Testis (tissue), 3 donors: ENCODE results near the gene CDKAL1. TPM values are rescaled to one million over a fixed set of nuclear protein-coding genes. Genes with fewer than 3 reads are reported as not detected.

ENCODE experiments used
- DNase-seq: peaks from one replicate; pipeline ENCODE4 v3.0.0-alpha.2; 2019
- H3K27ac ChIP-seq, 2 donors: fragments of 200-600 bp; sonication (generic); one replicate each; pipeline ENCODE4 v1.5.1; 2019
- H3K27me3 ChIP-seq: fragments of 200-600 bp; sonication (generic); one replicate; pipeline ENCODE4 v1.5.1; 2019
- H3K36me3 ChIP-seq: fragments of 200-600 bp; sonication (generic); one replicate; pipeline ENCODE4 v1.5.1; 2017; ENCODE audit warnings: low read depth; ENCODE audit errors: missing control alignments
- H3K4me1 ChIP-seq: fragments of 200-600 bp; sonication (generic); one replicate; pipeline ENCODE4 v1.5.1; 2019
- H3K4me3 ChIP-seq, 2 donors: fragments of 200-600 bp; sonication (generic); one replicate each; pipeline ENCODE4 v1.5.1; 2017 to 2019
- H3K9me3 ChIP-seq: fragments of 200-600 bp; sonication (generic); one replicate; pipeline ENCODE4 v1.5.1; 2017
- POLR2A ChIP-seq: fragments of 450-650 bp; IDR thresholded peaks from one replicate; pipeline ENCODE4 v1.6.1; 2017; ENCODE audit warnings: antibody characterized with exemption, mild to moderate bottlenecking, moderate library complexity
- WGBS, 2 donors: methylation state at CpG; one replicate each; pipeline ENCODE4 v1.1.5; 2018; 5-methylcytosine and 5-hydroxymethylcytosine counted together
- intact Hi-C: fragments of 100-400 bp; cut with DNase I; formaldehyde crosslinking; loops from one replicate; pipeline ENCODE4 v1.15.1; 2023; ENCODE audit warnings: low total_unique reads
- polyA plus RNA-seq: library from polyadenylated mRNA; stranded (reverse); fragments of 350-450 nt; fragmentation: Illumina TruSeq; extraction: RNeasy Lipid Tissue Mini Kit (QIAGEN cat#74804); gene quantifications from one replicate; pipeline ENCODE4 v1.2.3, GENCODE V29; 2014; ENCODE audit warnings: low read depth, low replicate concordance; ENCODE audit not compliant: insufficient read depth
- total RNA-seq, 2 donors: library from RNA; depleted of rRNA; stranded (reverse); fragments of >200 nt; gene quantifications; one replicate each; pipeline ENCODE4 v1.2.3, GENCODE V29; 2016
- TF ChIP-seq, protein P1 (sequence below), 3 experiments: fragments of 450-650 bp in 2 of 3; fragments of 200-600 bp in 1 of 3; sonication (generic) in 1 of 3; IDR thresholded peaks; one replicate each; pipeline ENCODE4 v1.5.1; 2016 to 2019; ENCODE audit warnings: antibody characterized with exemption in 3 of 3, mild to moderate bottlenecking in 2 of 3, moderate library complexity in 1 of 3

CDKAL1 gene
- total and polyA plus RNA-seq, 3 donors from 2014 or later: 11.1 to 18.5 (median 16.1) TPM

DNA sequence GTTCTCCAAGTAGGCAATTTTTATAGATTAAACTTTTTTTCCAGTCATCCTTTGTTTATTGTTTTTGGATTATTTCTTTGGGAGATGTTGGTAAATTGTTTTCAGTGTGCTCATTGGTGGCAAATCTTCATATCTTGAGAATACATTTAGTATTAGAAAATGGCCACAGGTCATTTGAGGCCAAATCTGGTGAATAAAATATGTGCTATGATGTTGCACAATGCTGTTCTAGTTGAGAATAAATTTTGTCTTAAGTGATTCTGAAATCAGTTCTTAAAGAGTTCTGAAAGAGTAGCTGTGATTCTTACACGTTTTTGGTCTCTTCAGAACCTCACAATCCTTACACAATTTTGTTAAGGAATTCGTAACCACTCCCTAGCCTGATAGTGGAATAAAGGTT is 20.1 kb downstream of the CDKAL1 start:
- Histone ChIP-seq H3K36me3 (no peaks in the 10 kb centered on the region), H3K27me3 (no peaks in the 10 kb centered on the region), H3K4me1 (no peaks in the 10 kb centered on the region), H3K9me3 (no peaks in the 10 kb centered on the region), H3K27ac (no peak overlapping the region), H3K4me3 (no peak overlapping the region)
- TF ChIP-seq, protein P1, sequence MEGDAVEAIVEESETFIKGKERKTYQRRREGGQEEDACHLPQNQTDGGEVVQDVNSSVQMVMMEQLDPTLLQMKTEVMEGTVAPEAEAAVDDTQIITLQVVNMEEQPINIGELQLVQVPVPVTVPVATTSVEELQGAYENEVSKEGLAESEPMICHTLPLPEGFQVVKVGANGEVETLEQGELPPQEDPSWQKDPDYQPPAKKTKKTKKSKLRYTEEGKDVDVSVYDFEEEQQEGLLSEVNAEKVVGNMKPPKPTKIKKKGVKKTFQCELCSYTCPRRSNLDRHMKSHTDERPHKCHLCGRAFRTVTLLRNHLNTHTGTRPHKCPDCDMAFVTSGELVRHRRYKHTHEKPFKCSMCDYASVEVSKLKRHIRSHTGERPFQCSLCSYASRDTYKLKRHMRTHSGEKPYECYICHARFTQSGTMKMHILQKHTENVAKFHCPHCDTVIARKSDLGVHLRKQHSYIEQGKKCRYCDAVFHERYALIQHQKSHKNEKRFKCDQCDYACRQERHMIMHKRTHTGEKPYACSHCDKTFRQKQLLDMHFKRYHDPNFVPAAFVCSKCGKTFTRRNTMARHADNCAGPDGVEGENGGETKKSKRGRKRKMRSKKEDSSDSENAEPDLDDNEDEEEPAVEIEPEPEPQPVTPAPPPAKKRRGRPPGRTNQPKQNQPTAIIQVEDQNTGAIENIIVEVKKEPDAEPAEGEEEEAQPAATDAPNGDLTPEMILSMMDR (IDR thresholded peaks at IDR 0.05): no peak
- no peak for TF ChIP-seq POLR2A
- WGBS, 2 donors: 85% methylated on average over 2 of the region's 2 CpGs
- intact Hi-C loops: no loop called here
- no peak for DNase-seq

DNA sequence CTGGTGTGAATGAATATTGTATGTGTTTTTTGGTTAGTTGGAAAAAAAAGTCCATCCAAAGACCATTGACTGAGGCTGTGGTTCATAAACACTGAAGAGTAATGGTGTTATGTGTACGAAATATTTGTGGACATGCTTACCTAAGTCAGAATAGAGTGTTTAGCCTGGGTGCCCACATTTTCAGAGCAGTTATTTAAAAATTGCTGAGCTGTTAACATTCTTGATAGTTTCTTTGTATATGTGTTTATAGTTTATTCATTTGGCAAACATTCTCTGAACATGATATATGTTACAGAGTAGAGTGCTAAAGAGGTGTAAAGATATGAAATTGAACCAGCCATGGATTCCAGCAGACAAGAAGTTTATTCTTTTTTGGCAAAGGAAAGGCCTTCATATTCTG is 20.6 kb downstream of the CDKAL1 start:
- 91 to 93% methylated on average over 1 of the region's 1 CpG for WGBS, 2 donors
- no peak overlapping the region for H3K27ac ChIP-seq
- H3K9me3 ChIP-seq: no peaks in the 10 kb centered on the region
- DNase-seq: no peak
- H3K36me3 ChIP-seq: no peaks in the 10 kb centered on the region
- H3K27me3 ChIP-seq: no peaks in the 10 kb centered on the region
- H3K4me1 ChIP-seq: no peaks in the 10 kb centered on the region
- intact Hi-C loops: no loop called here
- TF ChIP-seq POLR2A: no peak
- TF ChIP-seq, protein P1 (IDR thresholded peaks at IDR 0.05): no peak
- no peak overlapping the region for H3K4me3 ChIP-seq

DNA sequence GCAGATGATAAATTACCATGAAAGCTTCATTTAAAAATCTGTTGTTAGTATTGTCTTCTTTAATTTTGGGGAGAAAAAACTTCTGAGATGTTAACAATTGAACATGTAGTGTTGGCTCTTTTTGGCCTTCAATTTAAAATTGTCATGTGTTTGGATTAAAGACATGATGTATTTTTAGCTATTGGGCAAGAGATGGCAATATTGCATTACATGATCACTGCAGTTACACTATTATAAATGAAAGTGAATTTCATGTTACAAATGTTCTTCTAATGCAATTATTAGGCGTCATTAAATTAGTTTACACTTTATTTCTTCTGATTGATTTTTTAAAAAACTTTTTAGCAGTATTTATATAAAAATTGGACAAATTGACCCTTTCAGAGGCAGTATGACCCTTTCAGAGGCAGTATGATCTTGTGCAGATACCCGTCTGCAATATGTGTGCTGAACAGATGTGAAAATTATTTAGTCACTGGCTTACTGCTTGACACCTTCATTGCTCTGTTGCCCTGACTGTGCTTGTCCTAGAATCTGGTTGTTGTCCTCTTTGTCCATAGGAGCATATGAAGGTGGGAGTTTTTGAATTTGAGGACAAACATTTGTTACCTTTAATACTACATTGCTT is 25.8 kb downstream of the CDKAL1 start:
- Histone ChIP-seq H3K4me3 (no peak overlapping the region), H3K4me1 (no peaks in the 10 kb centered on the region), H3K27ac (no peak overlapping the region), H3K9me3 (no peaks in the 10 kb centered on the region), H3K36me3 (no peaks in the 10 kb centered on the region), H3K27me3 (no peaks in the 10 kb centered on the region)
- no peak for DNase-seq
- TF ChIP-seq, protein P1 (IDR thresholded peaks at IDR 0.05): no peak
- WGBS, 2 donors: 77 to 81% methylated on average over 2 of the region's 2 CpGs
- intact Hi-C loops: no loop called here

DNA sequence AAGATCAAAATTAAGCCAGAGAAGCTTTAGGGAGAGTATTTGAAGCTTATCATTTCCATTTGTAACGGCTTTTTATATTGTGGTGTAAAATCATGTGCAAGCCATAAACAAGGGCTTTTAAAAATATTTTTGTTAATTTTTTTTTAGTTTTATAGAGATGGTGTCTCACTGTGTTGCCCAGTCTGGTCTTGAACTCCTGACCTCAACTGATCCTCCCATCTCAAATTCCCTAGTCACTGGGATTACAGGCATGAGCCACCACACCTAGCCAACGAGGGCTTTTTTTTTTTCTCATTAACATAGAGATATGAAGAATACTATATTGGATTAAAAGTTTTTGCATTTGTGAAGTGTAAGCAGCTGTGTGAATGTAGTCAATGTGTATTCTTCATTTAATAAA is 29.1 kb downstream of the CDKAL1 start:
- intact Hi-C loops: no loop called here
- 87 to 93% methylated on average over 2 of the region's 2 CpGs for WGBS, 2 donors
- no peaks in the 10 kb centered on the region for H3K4me1 ChIP-seq
- H3K9me3 ChIP-seq: no peaks in the 10 kb centered on the region
- H3K27ac ChIP-seq: no peak overlapping the region
- no peaks in the 10 kb centered on the region for H3K27me3 ChIP-seq
- no peak for DNase-seq
- no peak overlapping the region for H3K4me3 ChIP-seq
- TF ChIP-seq, protein P1 (IDR thresholded peaks at IDR 0.05): no peak
- no peak for TF ChIP-seq POLR2A
- no peaks in the 10 kb centered on the region for H3K36me3 ChIP-seq

DNA sequence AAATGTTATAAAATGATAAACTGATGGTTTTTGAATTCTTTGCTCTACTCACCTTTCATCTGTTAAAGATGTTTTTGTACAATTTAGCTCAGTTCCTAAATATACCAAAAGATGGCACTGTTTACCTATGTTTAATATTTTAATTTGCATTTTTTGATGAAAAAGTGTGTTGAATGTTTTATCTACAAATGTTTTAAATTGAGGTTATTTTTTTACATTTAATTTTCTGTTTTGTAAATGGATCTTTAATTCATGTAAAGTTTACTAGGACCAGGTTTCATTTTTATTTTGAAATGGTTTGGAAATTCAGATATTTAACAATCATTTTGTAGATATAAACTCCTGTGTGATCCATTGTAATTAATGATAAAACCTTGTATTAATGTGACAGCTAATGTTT is 30.0 kb downstream of the CDKAL1 start:
- intact Hi-C loops: no loop called here
- DNase-seq: no peak
- Histone ChIP-seq H3K4me3 (no peak overlapping the region), H3K27ac (no peak overlapping the region), H3K9me3 (no peaks in the 10 kb centered on the region), H3K36me3 (no peaks in the 10 kb centered on the region), H3K27me3 (no peaks in the 10 kb centered on the region), H3K4me1 (no peaks in the 10 kb centered on the region)
- TF ChIP-seq POLR2A: no peak
- TF ChIP-seq, protein P1 (IDR thresholded peaks at IDR 0.05): peak; percentile 8 to 69 (median 34)
